Activated naive CD8-positive, alpha-beta T cell (primary cell): ENCODE data around the gene SRSF9.
"Not testable (repeated sequence)": the region's sequence is repeated elsewhere in the genome, so short reads cannot be mapped to it uniquely, and the experiment has no call there.

Experiments used
- H3K27ac Mint-ChIP-seq: one replicate; pipeline ENCODE4 v1.8.0; 2021; ENCODE audit warnings: mixed read lengths
- H3K27me3 Mint-ChIP-seq: one replicate; pipeline ENCODE4 v1.8.0; 2021; ENCODE audit warnings: mixed read lengths
- H3K36me3 Mint-ChIP-seq: one replicate; pipeline ENCODE4 v1.8.0; 2021; ENCODE audit warnings: mixed read lengths
- H3K4me1 Mint-ChIP-seq: one replicate; pipeline ENCODE4 v1.8.0; 2021; ENCODE audit warnings: low read depth, mixed read lengths
- H3K4me3 Mint-ChIP-seq: one replicate; pipeline ENCODE4 v1.8.0; 2021; ENCODE audit warnings: mild to moderate bottlenecking, mixed read lengths
- H3K9me3 Mint-ChIP-seq: one replicate; pipeline ENCODE4 v1.8.0; 2021; ENCODE audit warnings: low read depth, mixed read lengths

SRSF9 gene

GRCh38 chr12:120469450-120470149 lies at the start of gene SRSF9:
Gene SRSF9, minus strand, starts transcription at chr12:120469748. Its CDS starts 139 bp downstream, at chr12:120469609.
- Mint-ChIP-seq H3K9me3 (no peaks in the 10 kb centered on the region), H3K4me1 (peaks cover 38% of the 10 kb centered on the region), H3K27me3 (no peaks in the 10 kb centered on the region), H3K36me3 (peaks cover 2% of the 10 kb centered on the region), H3K27ac (peak within 1 kb of the TSS; percentile 88), H3K4me3 (peak within 1 kb of the TSS; percentile 94)

- not testable (repeated sequence) for H3K9me3 Mint-ChIP-seq, H3K36me3 Mint-ChIP-seq, H3K27ac Mint-ChIP-seq, H3K4me1 Mint-ChIP-seq, H3K27me3 Mint-ChIP-seq, H3K4me3 Mint-ChIP-seq
These were observed 49.8 kb upstream of the SRSF9 start for GRCh38 chr12:120519324-120519723.

GRCh38 chr12:120515496-120515895 lies 45.9 kb upstream of the SRSF9 start:
- Mint-ChIP-seq H3K36me3 (peaks cover 10% of the 10 kb centered on the region), H3K9me3 (no peaks in the 10 kb centered on the region), H3K4me3 (no peak overlapping the region), H3K27me3 (no peaks in the 10 kb centered on the region), H3K27ac (no peak overlapping the region), H3K4me1 (no peaks in the 10 kb centered on the region)

GRCh38 chr12:120514002-120514401 lies 44.5 kb upstream of the SRSF9 start:
- peaks cover 10% of the 10 kb centered on the region for H3K36me3 Mint-ChIP-seq
- no peaks in the 10 kb centered on the region for H3K27me3 Mint-ChIP-seq
- H3K27ac Mint-ChIP-seq = no peak overlapping the region
- H3K4me1 Mint-ChIP-seq = no peaks in the 10 kb centered on the region
- no peaks in the 10 kb centered on the region for H3K9me3 Mint-ChIP-seq
- H3K4me3 Mint-ChIP-seq = no peak overlapping the region

GRCh38 chr12:120508537-120508936 lies 39.0 kb upstream of the SRSF9 start:
- H3K36me3 Mint-ChIP-seq = peaks cover 5% of the 10 kb centered on the region
- no peaks in the 10 kb centered on the region for H3K27me3 Mint-ChIP-seq
- H3K27ac Mint-ChIP-seq = no peak overlapping the region
- H3K9me3 Mint-ChIP-seq = no peaks in the 10 kb centered on the region
- H3K4me3 Mint-ChIP-seq = no peak overlapping the region
- H3K4me1 Mint-ChIP-seq = no peaks in the 10 kb centered on the region

GRCh38 chr12:120504587-120504986 lies 35.0 kb upstream of the SRSF9 start:
- H3K4me1 Mint-ChIP-seq = no peaks in the 10 kb centered on the region
- H3K9me3 Mint-ChIP-seq = no peaks in the 10 kb centered on the region
- peaks cover 9% of the 10 kb centered on the region for H3K36me3 Mint-ChIP-seq
- no peaks in the 10 kb centered on the region for H3K27me3 Mint-ChIP-seq
- H3K27ac Mint-ChIP-seq = no peak overlapping the region
- no peak overlapping the region for H3K4me3 Mint-ChIP-seq

GRCh38 chr12:120500581-120500980 lies 31.0 kb upstream of the SRSF9 start:
- Mint-ChIP-seq H3K4me3 (no peak overlapping the region), H3K36me3 (peaks cover 10% of the 10 kb centered on the region), H3K27ac (peak overlapping the region; percentile 34), H3K4me1 (peaks cover 17% of the 10 kb centered on the region), H3K27me3 (no peaks in the 10 kb centered on the region), H3K9me3 (no peaks in the 10 kb centered on the region)

- Mint-ChIP-seq H3K9me3 (no peaks in the 10 kb centered on the region), H3K4me1 (peaks cover 25% of the 10 kb centered on the region), H3K36me3 (peaks cover 9% of the 10 kb centered on the region), H3K4me3 (no peak overlapping the region), H3K27ac (peak overlapping the region; percentile 5), H3K27me3 (no peaks in the 10 kb centered on the region)
These were observed 29.4 kb upstream of the SRSF9 start for GRCh38 chr12:120498870-120499515.

- peaks cover 4% of the 10 kb centered on the region for H3K36me3 Mint-ChIP-seq
- H3K27ac Mint-ChIP-seq = peak overlapping the region; percentile 93
- H3K4me3 Mint-ChIP-seq = peak overlapping the region; percentile 95
- H3K9me3 Mint-ChIP-seq = no peaks in the 10 kb centered on the region
- H3K4me1 Mint-ChIP-seq = peaks cover 25% of the 10 kb centered on the region
- no peaks in the 10 kb centered on the region for H3K27me3 Mint-ChIP-seq
These were observed 28.1 kb upstream of the SRSF9 start for GRCh38 chr12:120497524-120498150.

GRCh38 chr12:120496413-120497340 lies 27.1 kb upstream of the SRSF9 start:
- Mint-ChIP-seq H3K27ac (peak overlapping the region; percentile 93), H3K27me3 (no peaks in the 10 kb centered on the region), H3K36me3 (peaks cover 4% of the 10 kb centered on the region), H3K4me3 (peak overlapping the region; percentile 95), H3K4me1 (peaks cover 25% of the 10 kb centered on the region), H3K9me3 (no peaks in the 10 kb centered on the region)

- no peaks in the 10 kb centered on the region for H3K27me3 Mint-ChIP-seq
- H3K27ac Mint-ChIP-seq = peak within 1 kb of the TSS; percentile 93
- no peaks in the 10 kb centered on the region for H3K9me3 Mint-ChIP-seq
- H3K4me1 Mint-ChIP-seq = peaks cover 25% of the 10 kb centered on the region
- peak within 1 kb of the TSS; percentile 95 for H3K4me3 Mint-ChIP-seq
- peaks cover 4% of the 10 kb centered on the region for H3K36me3 Mint-ChIP-seq
These were observed 26.3 kb upstream of the SRSF9 start, which contains the start of gene DYNLL1 for GRCh38 chr12:120495731-120496412. Gene DYNLL1, plus strand, starts transcription at chr12:120496113. Its CDS starts 309 bp downstream, at chr12:120496422.

GRCh38 chr12:120495186-120495730 lies 25.7 kb upstream of the SRSF9 start:
- Mint-ChIP-seq H3K27ac (peak overlapping the region; percentile 80), H3K27me3 (no peaks in the 10 kb centered on the region), H3K36me3 (peaks cover 4% of the 10 kb centered on the region), H3K4me1 (peaks cover 25% of the 10 kb centered on the region), H3K4me3 (peak overlapping the region; percentile 95), H3K9me3 (no peaks in the 10 kb centered on the region)

- Mint-ChIP-seq H3K27me3 (no peaks in the 10 kb centered on the region), H3K36me3 (no peaks in the 10 kb centered on the region), H3K27ac (no peak overlapping the region), H3K4me3 (no peak overlapping the region), H3K9me3 (no peaks in the 10 kb centered on the region), H3K4me1 (peaks cover 8% of the 10 kb centered on the region)
These were observed 21.4 kb upstream of the SRSF9 start for GRCh38 chr12:120490833-120491512.
